CD1c-positive myeloid dendritic cell (primary cell): ENCODE measurements around the gene ZC3H18.
"Not testable (repeated sequence)": the region's sequence is repeated elsewhere in the genome, so short reads cannot be mapped to it uniquely, and the experiment has no call there.

ENCODE experiments used
- DNase-seq: peaks from one replicate; pipeline ENCODE4 v3.0.0-alpha.2; 2016; ENCODE audit errors: extremely low spot score

ZC3H18 gene

DNA sequence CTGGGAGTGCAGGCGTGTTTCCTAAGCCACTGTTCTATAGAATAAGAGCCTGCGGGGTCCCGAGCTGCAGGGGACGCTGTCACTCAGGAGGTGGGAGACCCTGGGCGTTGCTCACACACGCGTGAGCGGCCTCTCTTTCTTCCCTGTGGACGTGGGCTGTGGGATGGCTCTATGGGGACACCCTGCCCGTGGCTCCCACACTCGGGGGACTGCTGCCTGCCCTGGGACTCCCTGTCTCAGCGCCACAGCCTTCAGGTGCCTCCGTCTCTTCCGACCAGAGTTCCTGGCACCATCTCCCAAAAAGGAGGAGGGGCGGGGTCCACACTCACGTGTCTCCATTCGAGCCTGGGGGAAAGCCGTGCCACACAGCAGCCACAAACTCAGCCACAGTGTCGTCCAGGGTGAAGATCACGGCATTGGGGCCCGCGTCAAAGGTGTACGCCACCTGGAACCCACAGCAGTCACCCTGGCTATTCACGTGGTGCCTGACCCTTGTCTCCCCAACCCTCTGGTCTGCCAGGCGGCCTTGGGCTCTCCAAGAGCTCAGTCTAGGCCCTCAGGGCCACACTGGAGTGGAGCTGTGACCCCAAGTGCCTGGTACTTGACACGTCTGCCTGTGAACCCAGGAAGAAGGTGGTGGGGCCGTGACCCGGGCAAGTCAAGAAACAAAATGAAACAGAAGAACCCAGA, 84.3 kb downstream of the ZC3H18 start:
- no peak for DNase-seq

DNA sequence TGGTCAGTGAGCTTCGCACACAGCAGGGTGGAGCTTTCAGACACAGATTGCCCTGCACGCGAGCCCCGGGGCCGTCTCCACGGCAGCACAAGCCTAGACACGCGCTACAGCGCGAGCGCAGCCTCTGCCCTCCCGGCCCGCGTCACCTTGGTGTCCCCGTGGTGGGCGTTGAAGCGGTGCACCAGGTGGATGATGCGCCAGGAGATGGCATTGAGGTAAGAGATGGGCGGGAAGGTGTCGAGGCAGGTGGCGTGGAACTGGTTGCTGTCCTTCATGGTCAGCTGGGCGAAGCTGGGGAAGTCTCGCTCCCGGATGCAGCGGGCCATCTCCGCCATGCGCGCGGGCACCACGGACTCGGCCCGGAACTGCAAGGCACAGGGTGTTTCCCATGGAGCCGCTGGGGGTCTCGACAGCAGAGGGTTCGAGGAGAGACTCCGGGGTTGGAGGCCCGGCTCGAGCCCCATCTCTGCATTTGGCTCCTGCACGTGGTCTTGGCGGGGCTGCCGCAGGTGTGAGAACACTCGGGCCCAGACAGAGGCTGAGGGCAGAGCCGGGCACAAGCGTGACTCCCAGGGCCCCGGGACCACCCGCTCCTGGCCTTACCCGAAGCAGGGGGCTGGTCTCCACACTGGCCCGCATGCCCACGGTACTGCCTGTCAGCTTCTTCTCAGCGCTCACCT, 85.0 kb downstream of the ZC3H18 start:
- DNase-seq, result no peak

DNA sequence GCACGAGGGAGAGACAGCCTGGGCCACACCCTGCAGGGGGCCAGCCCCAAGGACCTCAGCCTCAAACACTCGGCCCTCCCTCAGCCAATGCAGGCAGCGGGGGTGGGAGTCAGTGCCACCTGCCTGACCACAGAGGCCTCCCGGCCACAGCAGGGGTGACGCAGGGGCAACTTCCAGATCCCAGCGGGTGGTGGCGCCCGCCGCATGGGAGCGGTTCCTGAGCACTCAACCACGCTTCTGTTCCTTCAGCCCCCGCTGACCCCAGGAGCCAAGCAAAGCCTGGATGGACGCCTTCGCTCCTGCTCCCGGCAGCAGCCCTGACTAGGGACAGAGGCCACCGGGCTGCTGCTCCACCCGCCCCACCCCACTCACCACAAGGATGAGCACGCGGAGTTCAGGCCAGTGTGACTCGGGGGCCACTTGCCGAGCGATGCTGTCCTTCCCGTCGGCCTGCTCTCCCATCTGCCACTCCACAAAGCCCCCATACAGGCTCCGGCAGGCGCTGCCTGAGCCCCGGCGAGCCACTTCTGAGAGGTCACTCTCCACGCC, 85.6 kb downstream of the ZC3H18 start:
- no peak for DNase-seq

DNA sequence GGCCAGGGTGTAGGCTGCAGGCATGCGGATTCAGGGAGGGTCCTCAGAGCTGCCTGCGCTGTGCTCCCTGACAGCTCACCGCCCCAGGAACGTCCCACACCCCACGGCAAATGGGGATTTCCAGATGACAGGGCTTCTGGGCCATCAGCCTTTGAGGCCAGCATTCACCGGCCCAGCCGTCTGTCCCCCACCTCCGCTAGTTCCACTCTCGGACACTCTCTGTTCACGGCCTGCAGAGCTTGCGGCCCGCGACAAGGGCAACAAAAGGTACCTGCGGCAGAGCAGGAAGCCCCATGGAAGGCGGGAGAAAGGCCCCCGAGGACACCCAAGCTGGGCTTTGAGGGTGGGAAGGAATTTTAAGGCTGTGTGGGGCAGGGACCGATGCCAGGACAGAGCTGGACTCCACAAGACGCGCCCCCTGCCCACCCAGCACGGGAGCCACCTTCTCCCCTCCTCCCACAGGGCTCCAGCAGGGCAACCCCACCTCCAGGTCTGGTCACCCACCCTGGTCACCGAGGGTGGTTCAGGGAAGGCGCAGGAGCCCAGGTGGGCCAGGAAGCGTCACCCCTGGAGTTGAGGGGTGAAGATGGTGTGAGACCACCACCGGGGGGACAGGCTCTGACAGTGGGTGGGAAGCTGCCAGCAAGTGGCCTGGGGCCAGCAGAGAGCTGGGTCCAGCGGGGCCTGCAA, 86.2 kb downstream of the ZC3H18 start:
- DNase-seq, result no peak

DNA sequence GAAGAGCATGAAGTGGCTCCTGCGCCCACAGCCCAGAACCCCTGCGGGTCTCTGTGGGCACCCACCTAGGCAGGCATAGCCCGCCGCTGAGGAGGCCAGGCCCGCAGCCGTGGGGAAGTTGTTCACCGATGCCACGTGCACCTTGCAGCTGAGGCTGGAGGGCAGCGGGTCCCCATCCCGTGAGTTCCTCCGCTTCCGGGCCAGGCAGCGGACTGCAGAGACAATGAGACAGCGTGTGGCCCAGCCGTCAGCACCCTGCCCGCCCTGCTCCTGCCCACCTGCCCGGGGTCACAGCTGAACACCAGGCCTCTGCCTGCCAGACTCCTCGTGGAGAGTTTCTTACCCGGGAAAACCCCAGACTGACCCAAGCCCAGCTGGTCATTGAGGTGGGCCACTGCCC, 87.2 kb downstream of the ZC3H18 start:
- no peak for DNase-seq

DNA sequence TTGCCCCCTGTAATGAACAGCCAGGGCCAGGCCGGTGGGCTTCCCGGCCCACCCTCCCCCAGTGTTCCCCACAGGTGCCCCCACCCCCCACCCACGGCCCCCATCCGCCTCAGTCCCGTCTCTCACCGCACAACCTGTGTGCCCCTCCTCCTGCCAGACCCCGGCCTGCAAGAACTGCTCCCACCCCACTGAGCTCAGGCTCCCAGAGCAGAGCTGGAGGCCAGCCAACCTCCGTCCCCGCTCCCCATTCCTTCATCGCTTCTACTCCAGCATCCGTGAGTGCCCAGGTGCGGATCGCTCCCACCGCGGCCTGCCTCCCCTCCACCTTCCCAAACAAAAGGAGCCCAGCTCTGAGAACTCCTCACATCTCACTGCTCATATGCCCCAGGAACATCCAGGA, 88.5 kb downstream of the ZC3H18 start:
- DNase-seq, result no peak

DNA sequence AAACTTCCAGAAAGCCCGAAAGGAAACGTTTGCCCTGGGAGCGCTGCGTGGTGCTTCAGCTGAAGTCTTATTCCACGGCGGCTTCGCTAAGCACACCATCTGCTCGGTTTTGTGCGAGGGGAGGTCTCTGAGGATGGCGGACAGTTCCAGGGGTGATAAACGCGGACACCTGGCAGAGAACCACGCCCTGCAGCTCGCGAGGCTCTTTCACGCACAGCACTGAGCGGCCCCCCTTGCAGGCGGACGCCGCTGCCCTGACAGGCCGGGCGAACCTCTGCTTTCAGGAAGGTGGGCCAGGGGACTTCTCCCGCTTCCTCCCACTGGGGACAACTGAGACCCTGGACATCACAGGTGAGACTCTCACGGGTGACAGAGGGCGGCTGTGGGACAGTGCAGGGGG, 89.0 kb downstream of the ZC3H18 start:
- no peak for DNase-seq

DNA sequence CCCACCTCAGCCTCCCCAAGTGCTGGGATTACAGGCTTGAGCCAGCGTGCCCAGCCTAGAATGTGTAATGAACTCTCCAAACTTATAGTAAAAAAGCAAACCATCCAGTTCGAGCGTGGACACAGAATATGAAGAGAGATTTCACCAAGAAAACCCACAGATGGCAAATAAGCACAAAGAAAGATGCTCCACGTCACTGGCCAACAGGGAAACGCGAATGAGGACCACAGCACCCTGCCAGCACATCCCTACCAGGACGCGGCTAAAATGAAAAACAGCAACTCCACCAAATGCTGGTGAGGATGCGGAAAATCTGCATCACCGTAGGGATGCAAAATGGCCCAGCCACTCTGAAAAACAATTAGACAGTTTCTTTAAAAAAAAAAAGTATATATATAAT, 91.3 kb downstream of the ZC3H18 start:
- DNase-seq, result no peak

DNA sequence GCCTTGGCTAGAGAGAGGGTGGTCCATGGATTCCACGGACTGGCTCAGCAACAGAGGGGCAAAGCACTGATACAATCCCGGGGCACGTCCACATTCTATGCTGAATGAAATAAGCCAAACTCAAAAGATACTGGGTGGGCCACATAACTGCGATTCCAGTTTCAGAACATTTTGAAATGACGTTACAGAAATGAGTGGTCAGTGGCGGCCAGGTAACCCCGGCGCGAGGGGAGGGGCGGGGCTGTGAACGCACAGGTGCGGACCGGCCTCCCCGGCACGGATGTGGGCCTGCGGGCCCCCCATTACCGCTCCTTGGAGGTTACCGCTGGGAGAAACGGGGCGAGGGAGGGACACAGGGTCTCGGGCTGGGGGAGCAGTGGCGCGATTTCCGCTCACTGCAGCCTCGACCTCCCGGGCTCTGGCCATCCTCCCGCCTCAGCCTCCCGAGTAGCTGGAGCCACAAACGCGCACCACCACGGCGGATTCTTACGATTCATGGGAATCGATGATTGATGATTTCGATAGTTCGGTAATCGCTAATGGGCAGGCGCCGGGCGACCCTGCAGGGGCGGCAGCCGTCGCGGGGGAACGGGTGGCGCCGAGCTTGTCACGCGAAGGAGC, 92.1 kb downstream of the ZC3H18 start:
- DNase-seq, result no peak

DNA sequence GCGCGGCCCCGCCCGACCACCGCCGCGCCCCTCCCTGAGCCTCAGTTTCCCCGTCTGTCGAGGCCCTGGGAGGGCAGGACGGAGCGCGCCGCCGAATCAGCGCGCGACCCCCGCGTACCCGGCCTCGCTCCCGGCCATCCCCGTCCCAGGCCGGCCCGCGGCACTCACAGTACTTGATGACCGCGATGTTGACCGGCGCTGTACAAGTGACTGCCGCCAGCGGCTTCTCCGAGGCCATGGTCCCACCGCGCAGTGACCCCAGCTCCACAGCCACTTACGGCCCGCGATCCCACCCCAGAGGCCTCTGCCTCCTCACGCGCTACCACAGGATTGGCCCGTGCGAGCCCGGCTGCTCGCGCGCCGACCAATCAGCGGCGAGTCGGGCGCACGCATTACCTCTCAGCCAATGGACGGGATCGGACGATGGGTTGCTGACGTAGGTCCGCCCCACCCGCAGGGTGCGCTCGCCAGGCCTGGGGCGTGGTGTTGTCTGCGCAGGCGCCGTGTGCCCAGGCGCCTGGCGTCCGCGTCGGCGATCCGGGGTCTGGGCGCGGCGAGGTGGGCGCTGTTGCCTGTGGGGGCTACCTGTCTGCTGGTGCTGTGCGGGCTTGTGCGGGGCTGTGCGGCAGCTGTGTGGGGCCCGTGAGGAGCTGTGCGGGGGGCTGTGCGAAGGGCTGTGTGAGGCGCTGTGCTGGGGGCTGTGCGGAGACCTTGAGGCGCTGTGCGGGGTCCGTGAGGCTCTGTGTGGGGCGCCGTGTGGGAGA, 92.8 kb downstream of the ZC3H18 start, which contains the start of gene MVD:
Gene MVD (minus strand): TSS at position 249 of the 764 bp plus-strand sequence. CDS start 11 bp downstream, at position 238.
- DNase-seq, result peak; percentile 99

DNA sequence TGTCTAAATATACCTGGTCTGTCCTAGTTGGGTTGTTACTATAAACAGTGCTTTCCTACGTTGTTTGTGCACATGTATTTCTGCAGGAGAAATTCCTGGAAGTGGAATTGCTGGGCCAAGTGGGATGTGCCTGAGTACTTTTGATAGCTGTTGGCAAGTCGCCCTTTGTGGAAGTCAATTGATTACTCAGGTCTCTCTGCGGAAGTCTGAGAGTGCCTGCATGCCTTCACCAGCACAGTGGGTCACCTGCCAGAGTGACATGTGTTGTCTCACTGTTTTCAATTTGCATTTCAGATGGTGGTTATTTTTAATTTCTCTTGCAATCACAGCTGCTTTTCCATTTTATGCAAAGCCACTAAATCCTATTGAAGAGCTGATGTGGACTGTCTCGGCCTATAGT, 94.9 kb downstream of the ZC3H18 start:
- no peak for DNase-seq

DNA sequence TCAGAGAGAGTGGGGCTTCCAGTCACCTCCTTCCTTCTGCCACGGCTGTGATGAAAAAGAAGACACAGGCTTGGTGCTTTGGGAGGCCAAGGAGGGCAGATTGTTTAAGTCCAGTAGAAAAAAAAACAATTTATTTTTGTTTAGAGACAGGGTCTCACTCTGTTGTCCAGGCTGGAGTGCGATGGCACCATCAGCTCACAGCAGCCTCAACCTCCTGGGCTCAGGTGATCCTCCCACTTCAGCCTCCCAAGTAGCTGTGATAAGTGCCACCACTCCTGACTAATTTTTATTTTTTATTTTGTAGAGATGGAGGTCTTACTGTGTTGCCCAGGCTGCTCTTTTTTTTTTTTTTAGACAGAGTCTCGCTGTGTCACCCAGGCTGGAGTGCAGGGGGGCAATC, 95.4 kb downstream of the ZC3H18 start:
- DNase-seq, result no peak

DNA sequence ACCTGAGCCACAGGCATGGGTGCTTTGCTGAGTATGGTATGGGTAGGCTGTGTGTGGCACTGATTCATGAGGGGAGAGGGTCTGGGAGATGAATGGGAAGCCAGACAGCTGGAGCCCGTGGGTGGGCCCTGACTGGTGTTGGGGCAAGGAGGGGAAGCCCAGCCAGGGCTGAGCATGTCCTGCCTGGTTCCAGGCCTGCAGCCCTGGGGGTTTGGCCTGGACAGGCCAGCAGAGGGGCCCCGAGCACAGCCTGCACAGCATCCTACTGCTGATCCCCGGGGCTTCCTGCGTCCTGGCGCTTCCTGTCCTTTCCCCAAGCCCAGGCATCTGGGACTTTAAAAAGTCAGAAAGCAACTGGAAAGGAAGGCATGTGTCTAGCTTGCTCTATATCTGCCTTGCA, 97.3 kb downstream of the ZC3H18 start:
- no peak for DNase-seq

DNA sequence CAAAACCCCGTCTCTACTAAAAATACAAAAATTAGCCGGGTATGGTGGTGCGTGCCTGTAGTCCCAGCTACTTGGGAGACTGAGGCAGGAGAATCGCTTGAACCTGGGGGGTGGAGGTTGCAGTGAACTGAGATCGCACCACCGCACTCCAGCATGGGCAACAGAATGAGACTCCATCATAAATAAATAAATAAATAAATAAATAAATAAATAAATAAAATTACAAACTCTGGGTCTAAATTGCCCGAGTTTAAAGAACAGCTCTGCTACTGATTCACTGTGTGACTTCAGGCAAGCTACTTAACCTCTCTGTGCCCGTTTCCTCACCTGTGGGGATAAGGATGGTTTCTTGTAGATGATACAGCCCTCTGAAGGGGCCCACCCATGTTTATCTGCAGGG, 99.3 kb downstream of the ZC3H18 start:
- DNase-seq, result not testable (repeated sequence)

DNA sequence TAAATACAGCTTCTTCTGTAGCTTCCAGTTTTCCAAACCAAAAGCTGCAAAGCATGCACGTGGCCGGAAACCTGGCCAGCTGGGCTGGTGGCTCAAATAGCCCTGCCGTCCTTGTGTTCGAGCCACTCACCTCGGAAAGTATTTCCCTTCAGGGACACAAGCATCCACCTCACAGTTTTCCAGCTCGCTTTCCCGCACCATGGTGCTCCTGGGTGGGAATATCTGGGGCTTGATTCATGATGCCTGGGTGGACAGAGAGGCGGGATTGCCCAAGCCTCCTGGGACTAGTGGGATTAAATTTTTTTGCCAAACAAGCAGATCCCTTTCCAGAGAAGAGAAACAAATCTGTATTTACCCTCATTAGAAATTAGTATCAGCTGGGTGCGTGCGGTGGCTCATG, 99.8 kb downstream of the ZC3H18 start:
- no peak for DNase-seq

DNA sequence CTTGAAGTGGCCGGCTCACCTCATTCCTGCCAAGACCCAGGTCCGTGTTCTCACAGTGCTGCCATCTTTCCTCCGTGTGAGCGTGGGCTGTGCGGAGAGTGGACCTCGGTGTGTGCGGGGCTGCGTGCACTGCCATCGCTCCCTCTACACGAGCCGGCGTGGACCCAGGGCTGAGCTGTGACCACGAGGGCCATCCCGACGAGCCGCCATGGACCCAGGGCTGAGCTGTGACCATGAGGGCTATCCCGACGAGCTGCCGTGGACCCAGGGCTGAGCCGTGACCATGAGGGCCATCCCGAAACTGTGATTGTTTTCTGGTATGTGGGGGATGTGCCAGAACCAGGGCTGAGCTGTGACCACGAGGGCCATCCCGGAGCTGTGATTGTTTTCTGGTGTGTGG, 101.6 kb downstream of the ZC3H18 start:
- no peak for DNase-seq

DNA sequence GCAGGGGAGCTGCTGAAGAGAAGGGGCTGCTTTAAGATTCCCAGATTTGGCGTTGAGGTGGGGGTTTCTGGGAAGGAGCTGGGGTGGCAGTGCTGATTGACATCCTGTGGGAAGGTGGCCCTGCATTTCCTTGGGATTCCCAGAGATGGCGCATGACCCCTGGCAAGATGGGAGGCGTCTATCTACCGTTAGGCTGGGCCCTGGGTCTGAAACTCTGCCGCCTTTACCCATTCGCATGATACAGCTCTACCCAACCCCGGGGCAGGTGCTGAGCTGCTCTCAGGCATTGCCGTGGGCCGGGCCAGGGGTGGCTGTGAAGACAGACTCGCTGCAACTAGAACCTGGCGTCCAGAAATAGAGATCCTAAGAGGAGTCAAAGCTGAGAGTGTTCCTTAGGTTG, 102.6 kb downstream of the ZC3H18 start:
- DNase-seq, result no peak

DNA sequence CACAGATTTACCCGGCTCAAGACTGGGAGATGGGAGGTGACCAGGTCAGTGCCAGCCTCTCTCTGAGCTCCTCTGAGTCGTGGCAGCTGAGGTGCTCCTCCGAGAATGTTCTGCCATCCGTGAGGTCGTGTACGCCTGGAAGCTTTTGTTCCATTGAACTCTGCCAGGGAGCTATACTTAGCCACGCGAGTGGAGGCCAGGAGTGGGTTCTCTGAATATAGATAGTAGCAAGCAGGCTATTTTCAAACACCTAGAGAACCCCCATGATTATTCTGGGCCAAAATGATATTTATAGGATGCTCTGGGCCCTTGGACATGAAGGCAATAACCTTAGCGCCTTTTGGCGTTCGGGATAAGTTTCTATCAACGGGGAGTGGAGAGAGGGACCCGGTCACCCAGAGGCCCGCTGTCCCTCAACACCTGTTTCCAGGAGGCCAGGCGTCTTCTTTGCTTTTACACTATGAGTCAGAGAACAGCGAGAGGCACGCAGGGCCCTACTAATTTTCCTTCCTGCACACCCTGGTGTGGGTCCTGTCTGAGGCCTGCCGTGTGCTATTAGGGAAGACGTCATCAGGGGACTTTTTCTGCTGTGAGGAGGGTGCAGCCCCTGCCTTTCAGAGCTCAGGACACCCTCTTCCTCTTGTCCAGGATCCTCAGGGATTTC, 103.6 kb downstream of the ZC3H18 start:
- no peak for DNase-seq

DNA sequence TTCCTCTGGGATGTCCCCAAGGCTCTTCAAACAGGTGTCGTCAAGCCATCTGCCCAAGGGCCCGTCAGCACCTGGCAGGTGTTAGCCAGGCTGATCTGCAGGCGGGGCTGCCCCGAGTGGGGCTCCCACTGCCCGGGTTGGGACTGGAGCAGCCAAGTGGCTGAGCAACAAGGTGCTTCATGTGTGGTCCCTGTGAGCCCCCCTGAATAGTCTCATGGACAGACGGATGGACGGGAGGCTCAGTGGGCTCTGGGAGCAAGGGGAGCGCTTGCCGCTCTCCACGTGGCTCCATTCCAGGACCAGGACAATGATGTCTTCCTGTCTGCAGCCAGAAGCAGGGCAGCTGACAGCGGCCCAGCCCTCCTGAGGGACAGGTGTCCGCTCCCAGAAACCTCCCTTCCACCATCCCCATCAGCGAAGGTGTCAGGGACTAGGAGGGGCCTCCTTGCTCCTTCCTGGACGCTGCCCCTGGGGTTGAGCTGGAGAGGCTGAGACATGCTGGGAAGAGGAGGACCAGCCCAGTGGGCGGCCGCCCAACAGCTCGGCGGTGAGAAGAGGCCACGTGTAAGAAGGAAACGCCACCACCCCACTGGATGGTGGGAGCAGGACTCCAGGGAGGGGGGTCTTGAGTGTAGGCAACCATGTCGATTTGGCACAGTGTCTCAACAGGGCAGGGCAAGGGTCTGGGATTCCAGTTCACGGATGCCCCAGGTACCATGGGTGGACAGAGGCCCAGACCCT, 106.5 kb downstream of the ZC3H18 start:
- DNase-seq, result no peak

DNA sequence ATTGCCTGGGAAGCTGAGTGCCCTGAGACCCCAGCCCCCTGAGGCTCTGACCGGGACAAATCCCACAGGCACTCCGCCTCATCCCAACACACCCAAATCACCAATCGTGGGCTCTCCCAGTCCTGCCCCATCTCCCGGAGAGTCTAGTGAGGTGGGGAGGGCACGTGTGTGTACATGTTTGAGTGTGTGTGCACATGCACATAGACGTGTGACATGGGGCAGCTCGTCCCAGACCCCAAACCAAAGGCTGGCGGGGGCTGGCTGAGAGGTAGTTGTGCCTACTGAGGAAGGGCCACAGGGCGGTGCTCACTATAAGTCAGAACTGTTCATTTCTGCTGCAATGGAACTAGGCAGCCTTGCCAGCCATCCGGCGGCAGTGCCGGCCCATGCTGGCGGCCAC, 107.5 kb downstream of the ZC3H18 start:
- no peak for DNase-seq
